Stimulated activated CD8-positive, alpha-beta memory T cell treated with anti-CD3 and anti-CD28 coated beads, Interleukin-12 subunit alpha, Interleukin-12 subunit beta, amount 100 ng/mL, for 4 hours (primary cell): ENCODE results near the gene MIS18A.
"Not testable (repeated sequence)": the region's sequence is repeated elsewhere in the genome, so short reads cannot be mapped to it uniquely, and the experiment has no call there.

Experiments
- DNase-seq: peaks from one replicate; pipeline ENCODE4 v3.0.0-alpha.2; 2020; ENCODE audit warnings: low read depth

MIS18A gene

GRCh38 chr21:32304998-32305397, 26.1 kb upstream of the MIS18A start:
- DNase-seq, result no peak

DNA sequence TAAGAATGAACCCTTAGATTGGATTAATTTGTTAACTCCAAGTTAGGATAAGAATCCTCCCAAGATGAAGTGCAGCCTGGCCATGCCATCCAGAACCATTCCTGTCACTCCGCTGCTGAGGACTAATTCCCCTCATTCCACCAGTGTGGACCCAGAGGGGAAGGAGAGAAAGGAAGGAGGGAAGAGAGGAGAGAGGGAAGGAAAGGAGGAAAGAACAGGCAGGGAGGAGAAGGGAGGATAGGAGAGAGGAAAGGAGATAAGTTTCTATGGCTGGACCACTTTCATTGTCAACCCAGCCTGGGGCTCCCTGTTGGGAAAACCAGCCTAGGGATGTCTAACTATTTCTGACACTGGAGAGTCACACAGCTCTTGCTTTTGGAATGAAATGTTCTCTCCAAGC, 24.5 kb upstream of the MIS18A start:
- no peak for DNase-seq

DNA sequence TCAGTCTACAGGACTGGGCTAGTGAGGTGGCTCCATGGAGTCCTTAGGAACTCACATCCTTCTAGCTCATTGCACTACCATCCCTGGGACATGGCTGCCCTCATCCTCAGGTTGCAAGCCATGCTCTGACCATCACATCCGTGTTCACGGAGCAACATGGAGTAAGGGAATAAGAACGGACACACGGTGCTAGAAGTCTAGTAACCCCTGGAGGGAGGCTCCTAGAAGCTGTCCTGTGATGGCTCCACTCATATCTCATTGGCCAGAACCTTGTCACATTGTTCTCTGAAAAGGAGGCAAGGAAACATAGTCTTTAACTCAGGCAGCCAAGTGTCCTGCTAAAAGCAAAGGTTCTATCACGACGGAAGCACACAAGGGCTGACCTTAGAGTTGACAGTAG, 23.7 kb upstream of the MIS18A start:
- DNase-seq, result no peak

DNA sequence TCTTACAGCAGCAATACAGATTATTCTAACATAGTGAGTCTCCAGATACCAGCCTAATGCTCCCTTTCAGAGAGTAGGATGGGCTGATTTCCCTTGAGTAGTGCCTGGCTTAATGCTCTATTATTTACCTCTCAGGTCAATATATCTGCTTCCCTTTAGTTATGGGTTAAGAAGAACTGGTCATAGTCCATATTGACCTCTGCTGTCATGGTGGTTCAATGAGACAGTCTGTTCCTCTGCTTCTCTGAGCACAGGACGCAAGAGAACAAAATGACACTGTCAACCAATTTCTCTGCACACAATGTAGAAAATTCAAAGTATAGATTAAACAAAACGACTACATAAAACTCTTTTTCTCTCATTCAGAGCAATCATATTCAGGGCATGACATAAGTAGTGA, 22.7 kb upstream of the MIS18A start:
- no peak for DNase-seq

GRCh38 chr21:32300117-32300681, 21.4 kb upstream of the MIS18A start:
- DNase-seq, result no peak

GRCh38 chr21:32299695-32300094, 20.8 kb upstream of the MIS18A start:
- no peak for DNase-seq

- DNase-seq, result no peak
Observed at GRCh38 chr21:32298658-32299081, 19.8 kb upstream of the MIS18A start, which contains the start of gene MRAP. MRAP (plus strand) TSS chr21:32298855; CDS start chr21:32298972, 117 bp downstream.

- DNase-seq, result no peak
Observed at GRCh38 chr21:32298148-32298559, 19.3 kb upstream of the MIS18A start.

- no peak for DNase-seq
Observed at GRCh38 chr21:32297449-32297848, 18.6 kb upstream of the MIS18A start.

GRCh38 chr21:32285476-32285875, 6.6 kb upstream of the MIS18A start:
- DNase-seq, result no peak

DNA sequence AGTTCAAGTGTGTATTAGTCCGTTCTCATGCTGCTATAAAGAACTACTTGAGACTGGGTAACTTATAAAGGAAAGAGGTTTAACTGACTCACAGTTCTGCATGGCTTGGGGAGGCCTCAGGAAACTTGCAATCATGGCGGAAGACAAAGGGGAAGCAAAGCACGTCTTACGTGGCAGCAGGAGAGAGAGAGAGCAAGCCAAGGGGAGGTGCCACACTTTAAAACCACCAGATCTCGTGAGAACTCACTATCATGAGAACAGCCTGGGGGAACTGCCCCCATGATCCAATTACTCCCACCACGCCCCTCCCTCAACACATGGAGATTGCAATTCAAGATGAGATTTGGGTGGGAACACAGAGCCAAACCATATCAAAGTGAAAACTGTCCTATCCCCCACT, 4.1 kb upstream of the MIS18A start:
- no peak for DNase-seq

GRCh38 chr21:32281531-32281930, 2.7 kb upstream of the MIS18A start:
- no peak for DNase-seq

DNA sequence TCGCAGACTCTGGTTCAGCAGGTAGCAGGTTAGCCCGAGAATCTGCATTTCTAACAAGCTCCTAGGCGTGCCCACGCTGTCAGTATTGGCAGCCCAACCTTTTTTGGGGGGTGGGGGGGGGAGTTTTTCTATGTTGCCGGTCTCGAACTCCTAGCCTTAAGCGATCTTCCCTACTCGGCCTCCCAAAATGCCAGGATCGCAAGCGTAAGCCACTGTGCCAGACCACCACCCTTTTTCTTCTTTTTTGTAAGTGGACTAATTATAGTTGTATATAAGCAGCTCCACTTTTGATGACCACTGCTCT, 480 bp upstream of the MIS18A start:
- no peak for DNase-seq

DNA sequence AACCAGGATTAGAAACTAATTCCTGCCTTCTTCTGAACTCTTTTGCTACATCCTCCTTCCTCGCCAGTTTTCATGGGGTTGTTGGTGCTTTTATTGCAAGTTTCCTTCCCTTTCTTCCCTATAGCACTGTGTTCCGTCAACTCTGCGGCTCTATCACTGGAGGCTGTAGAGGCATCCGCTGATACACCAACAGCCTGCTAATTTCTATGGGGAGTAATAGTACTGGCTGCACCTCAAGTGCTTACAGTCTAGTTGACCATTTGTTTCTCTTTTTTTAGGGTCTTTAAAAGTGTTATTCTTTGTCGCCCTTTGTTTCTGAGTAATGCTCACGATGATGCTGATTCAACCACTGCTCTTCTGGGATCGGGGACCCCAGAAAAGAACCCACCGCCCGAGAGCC, 746 bp downstream of the MIS18A start:
- DNase-seq, result no peak

DNA sequence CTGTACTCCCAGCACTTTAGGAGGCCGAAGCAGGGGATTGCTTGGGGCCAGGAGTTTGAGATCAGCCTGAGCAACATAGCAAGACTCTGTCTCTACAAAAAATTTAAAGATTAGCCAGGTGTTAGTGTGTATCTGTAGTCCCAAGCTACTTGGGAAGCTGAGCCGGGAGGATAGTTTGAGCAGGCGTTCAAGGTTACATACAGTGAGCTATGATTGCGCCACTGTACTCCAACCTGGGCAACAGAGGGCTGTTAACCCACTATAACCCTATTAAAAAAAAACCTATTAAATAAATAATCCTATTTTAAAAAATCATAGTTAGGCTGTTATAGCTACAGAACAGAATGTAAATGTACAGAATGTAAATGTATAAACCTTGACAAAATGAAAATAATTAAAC, 2.2 kb downstream of the MIS18A start:
- no peak for DNase-seq

GRCh38 chr21:32270748-32271147, 8.1 kb downstream of the MIS18A start:
- DNase-seq, result no peak

DNA sequence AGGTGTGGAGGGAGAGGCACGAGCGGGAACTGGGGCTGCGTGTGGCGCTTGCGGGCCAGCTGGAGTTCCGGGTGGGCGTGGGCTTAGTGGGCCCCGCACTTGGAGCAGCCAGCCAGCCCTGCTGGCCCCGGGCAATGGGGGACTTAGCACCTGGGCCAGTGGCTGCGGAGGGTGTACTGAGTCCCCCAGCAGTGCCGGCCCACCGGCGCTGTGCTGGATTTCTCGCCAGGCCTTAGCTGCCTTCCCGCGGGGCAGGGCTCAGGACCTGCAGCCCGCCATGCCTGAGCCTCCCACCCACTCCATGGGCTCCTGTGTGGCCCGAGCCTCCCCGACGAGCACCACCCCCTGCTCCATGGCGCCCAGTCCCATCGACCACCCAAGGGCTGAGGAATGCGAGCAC, 13.5 kb downstream of the MIS18A start:
- DNase-seq, result not testable (repeated sequence)

GRCh38 chr21:32261929-32262328, 16.9 kb downstream of the MIS18A start:
- no peak for DNase-seq

DNA sequence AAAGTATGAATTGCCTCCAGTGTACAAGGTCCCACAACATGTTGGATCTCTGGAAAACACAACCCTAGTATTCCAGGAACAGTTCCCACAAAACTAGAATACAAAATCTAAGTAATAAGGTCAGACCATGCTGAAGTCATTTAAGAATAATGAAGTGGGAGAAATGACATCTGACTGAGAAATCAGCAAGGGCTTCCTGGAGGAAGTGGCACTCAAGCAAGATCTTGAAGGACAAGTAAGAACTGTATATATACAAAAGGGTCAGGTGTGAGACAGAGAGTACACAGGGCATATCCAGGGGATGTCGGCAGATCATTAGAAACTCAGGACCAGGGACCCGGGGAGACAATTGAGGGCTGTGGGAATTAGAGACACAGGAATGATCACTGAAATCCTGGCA, 18.7 kb downstream of the MIS18A start:
- DNase-seq, result no peak

DNA sequence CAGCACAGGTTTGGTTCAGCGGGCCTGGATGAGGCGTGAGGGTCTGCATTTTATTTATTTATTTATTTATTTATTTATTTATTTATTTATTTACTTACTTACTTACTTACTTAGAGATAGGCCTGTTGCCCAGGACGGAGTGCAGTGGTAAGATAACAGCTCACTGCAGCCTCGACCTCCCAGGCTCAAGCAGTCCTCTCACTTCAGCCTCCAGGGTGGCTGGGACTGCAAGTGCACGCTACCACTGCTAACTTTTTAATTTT, 20.1 kb downstream of the MIS18A start:
- DNase-seq, result not testable (repeated sequence)

DNA sequence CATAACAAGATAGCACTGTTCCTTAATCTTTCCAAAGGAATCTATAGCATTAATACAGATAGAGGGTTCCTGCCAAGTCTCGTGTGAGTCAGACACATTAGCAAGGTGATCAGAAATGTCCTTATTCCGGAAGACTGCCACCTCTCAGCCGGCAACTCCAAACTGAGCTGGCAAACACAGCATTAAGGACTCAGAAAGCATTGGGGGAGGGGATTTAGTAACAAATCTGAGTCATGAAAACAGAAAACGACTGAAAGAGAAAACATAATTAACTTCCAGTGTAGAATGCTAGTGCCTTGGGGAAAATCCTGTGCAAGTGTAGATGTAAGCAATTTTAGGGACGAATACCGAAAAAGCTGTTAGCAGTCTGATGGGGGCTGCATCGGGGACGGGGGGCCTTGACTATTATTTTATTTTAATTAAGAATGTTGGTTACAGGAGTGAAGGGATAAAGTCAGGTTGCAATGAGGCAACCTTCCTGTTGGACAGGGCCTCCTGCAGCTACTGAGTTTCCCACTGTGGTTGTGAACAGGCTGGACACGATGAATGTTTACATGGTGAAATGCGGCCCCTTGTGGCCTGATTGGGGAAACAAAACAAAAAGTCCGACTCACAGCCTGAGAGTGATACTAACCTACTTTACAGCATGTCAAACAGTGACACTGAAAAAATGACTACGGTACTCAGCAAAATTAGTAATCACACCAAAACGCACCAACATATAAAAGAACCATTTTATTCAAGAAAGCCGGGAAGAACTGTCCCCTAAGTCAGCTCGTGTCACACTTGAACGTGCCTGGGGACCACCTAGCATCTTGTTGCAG, 20.7 kb downstream of the MIS18A start:
- DNase-seq, result no peak

- DNase-seq, result no peak
Observed at GRCh38 chr21:32256873-32257620, 21.8 kb downstream of the MIS18A start.

- DNase-seq, result no peak
Observed at GRCh38 chr21:32256251-32256650, 22.6 kb downstream of the MIS18A start.
